ENCODE measurements around the gene BRD4.

DNA sequence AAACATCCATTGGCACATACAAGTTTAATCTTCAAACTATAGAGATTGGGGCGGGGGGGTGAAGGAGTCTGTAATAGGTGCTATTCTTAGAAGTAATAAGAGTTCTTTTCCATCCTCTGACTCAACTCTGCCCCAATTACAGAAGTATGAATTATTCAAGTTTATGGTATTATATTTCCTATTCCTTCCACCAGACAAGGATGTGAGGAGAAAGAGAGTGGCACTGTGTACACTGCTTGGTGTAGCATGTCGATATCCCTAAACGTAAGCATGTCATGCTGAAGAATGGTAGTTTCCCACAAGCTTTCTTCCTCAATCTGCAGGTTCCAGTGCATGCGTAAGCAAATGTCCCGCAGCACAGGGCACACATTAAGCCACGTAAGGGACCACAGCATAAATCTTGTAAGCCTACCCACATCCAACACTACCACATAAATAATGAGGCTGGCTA is 14.1 kb downstream of the BRD4 start:
- TF ChIP-seq EP300 (IDR thresholded peaks at IDR 0.05; ENCODE audit: borderline replicate concordance) (no peak), RAD21 (IDR thresholded peaks at IDR 0.05; ENCODE audit: low read depth) (no peak), CEBPB (IDR thresholded peaks at IDR 0.05) (no peak), TAF1 (IDR thresholded peaks at IDR 0.05; ENCODE audit: low read depth) (no peak), CREB1 (IDR thresholded peaks at IDR 0.05; ENCODE audit: low read depth) (no peak), NFIC (IDR thresholded peaks at IDR 0.05) (no peak)
- TF ChIP-seq, protein P1, sequence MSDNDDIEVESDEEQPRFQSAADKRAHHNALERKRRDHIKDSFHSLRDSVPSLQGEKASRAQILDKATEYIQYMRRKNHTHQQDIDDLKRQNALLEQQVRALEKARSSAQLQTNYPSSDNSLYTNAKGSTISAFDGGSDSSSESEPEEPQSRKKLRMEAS (IDR thresholded peaks at IDR 0.05) = no peak
